ENCODE results near the gene RNF135. TPM values are rescaled to one million over a fixed set of nuclear protein-coding genes. Genes with fewer than 3 reads are reported as not detected.
"Not testable (repeated sequence)": the region's sequence is repeated elsewhere in the genome, so short reads cannot be mapped to it uniquely, and the experiment has no call there.

The RNF135 gene
- total and polyA plus RNA-seq, 2 of the 4 experiments (the other 2 are of a cell fraction) = 5.9 to 9.0 TPM

DNA sequence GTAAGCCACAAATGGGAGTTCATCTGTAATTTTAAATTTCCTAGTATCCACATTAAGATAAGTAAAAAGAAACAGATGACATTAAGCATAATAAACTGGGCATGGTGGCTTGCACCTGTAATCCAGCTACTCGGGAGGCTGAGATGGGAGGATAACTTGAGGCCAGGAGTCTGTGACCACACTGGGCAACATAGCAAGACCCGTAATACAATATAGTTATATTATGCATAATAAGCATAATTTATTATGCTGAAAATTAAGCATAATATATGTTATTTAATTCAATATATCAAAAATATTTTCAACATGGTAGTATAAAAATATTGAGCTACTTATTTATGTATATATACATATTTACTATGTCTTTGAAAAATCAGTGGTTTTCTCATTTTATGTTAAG, 48.2 kb downstream of the RNF135 start:
- Histone ChIP-seq H2AFZ (replicated peaks; ENCODE audit: low read length, poor library complexity) (no peak overlapping the region), H2BK5ac (ENCODE audit: low read depth, low read length, poor library complexity, severe bottlenecking) (no peak overlapping the region), H3K18ac (ENCODE audit: low read depth, low read length) (no peak overlapping the region), H3K4me3 (ENCODE audit: insufficient read depth, low read depth, low read length) (no peak overlapping the region), H3K4ac (ENCODE audit: low read depth, low read length) (no peak overlapping the region), H3K79me1 (ENCODE audit: low read depth in 1 of 2, low read length in 2 of 2) (peaks cover 2 to 6% of the 10 kb centered on the region in 2 experiments; a peak in 2 of 4 replicates), H4K8ac (ENCODE audit: low read depth in 2 of 2, low read length in 2 of 2) (no peak overlapping the region), H3K9me3 (ENCODE audit: control insufficient read depth, insufficient read depth, low read length) (no peaks in the 10 kb centered on the region), H3K56ac (ENCODE audit: extremely low read depth, insufficient read depth, low read length) (no peak overlapping the region), H2BK20ac (ENCODE audit: low read depth, low read length) (no peak overlapping the region), H4K5ac (ENCODE audit: low read depth, low read length) (no peak overlapping the region), H4K91ac (ENCODE audit: insufficient read depth, low read depth, low read length) (no peak overlapping the region), H3K36me3 (ENCODE audit: control insufficient read depth, insufficient read depth, low read length) (no peaks in the 10 kb centered on the region), H4K20me1 (ENCODE audit: insufficient read depth, low read length) (no peaks in the 10 kb centered on the region; the same call in 1 of the 2 replicates), H3K4me1 (ENCODE audit: control insufficient read depth, insufficient read depth, low read length) (no peaks in the 10 kb centered on the region), H3K9me1 (ENCODE audit: insufficient read depth, low read length) (peaks cover 4% of the 10 kb centered on the region; the same call in 1 of the 2 replicates), H3K27me3 (ENCODE audit: control insufficient read depth, insufficient read depth, low read length) (no peaks in the 10 kb centered on the region), H3K4me2 (ENCODE audit: low read depth, low read length) (no peak overlapping the region), H3K14ac (replicated peaks; ENCODE audit: low read depth, low read length) (no peak overlapping the region), H3K27ac (ENCODE audit: insufficient read depth, low read length) (no peak overlapping the region), H2BK120ac (ENCODE audit: low read depth, low read length) (no peak overlapping the region), H2BK15ac (ENCODE audit: low read depth, low read length) (no peak overlapping the region), H2AK9ac (replicated peaks; ENCODE audit: low read depth, low read length, poor library complexity) (no peak overlapping the region), H3K23ac (ENCODE audit: low read depth, low read length) (no peak overlapping the region), H3K9ac (ENCODE audit: low read depth, low read length) (no peak overlapping the region), H2AK5ac (ENCODE audit: low read depth, low read length) (no peak overlapping the region)
- peak; percentile 32; the same call in 1 of the 2 replicates for TF ChIP-seq MAFK (IDR thresholded peaks at IDR 0.05; ENCODE audit: low read depth, low read length)
- TF ChIP-seq NFE2L2 (IDR thresholded peaks at IDR 0.05; ENCODE audit: low read depth, low read length) = no peak
- ATAC-seq (ENCODE audit: low read depth) (no peak), DNase-seq (no peak)
- BruUV-seq (replicated peaks) = no TSS peak
- WGBS, 2 experiments (ENCODE audit: extremely low coverage in 2 of 2, insufficient read length in 1 of 2) = no CpG with 5 or more reads among the region's 2 CpGs
- ChIA-PET POLR2A (ENCODE audit: unreplicated experiment) (no interaction called here), CTCF (no interaction called here)
- in situ Hi-C loops (cut with MboI; ENCODE audit: low sequenced_read_pairs) = no loop called here
- intact Hi-C loops (cut with micrococcal nuclease) = no loop called here
- dilution Hi-C loops (cut with HindIII; ENCODE audit: low sequenced_read_pairs, unreplicated experiment) = no loop called here

DNA sequence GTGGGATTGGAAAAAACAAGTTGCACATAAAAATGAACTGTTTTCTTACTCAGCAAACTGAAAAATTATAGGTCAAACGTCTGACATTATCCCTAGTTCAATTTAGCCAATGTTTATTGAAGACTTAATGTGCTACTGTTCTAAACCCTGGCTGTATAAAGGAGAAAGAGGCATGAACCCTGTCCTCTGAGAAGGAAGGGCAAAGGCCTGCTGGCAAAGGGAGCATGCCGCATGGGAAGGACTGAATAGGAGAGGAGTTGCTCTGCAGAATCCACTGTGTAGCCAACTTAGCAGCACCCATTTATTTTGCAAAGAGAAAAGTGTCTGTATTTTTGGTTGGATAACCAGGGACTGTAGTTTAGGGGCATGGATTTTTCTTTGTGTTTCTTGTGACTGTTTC, 52.3 kb downstream of the RNF135 start:
- H3K27ac ChIP-seq (ENCODE audit: insufficient read depth, low read length); H2BK120ac ChIP-seq (ENCODE audit: low read depth, low read length); POLR2A ChIA-PET (ENCODE audit: unreplicated experiment); H4K20me1 ChIP-seq (ENCODE audit: insufficient read depth, low read length); H2BK20ac ChIP-seq (ENCODE audit: low read depth, low read length); H4K8ac ChIP-seq (ENCODE audit: low read depth in 2 of 2, low read length in 2 of 2); CTCF ChIA-PET; H2BK5ac ChIP-seq (ENCODE audit: low read depth, low read length, poor library complexity, severe bottlenecking); H3K27me3 ChIP-seq (ENCODE audit: control insufficient read depth, insufficient read depth, low read length); H3K23ac ChIP-seq (ENCODE audit: low read depth, low read length); H4K5ac ChIP-seq (ENCODE audit: low read depth, low read length); DNase-seq; H3K36me3 ChIP-seq (ENCODE audit: control insufficient read depth, insufficient read depth, low read length); H3K4me2 ChIP-seq (ENCODE audit: low read depth, low read length); ATAC-seq (ENCODE audit: low read depth); H3K79me1 ChIP-seq (ENCODE audit: low read depth in 1 of 2, low read length in 2 of 2); H3K9me1 ChIP-seq (ENCODE audit: insufficient read depth, low read length); dilution Hi-C loops (cut with HindIII; ENCODE audit: low sequenced_read_pairs, unreplicated experiment); intact Hi-C loops (cut with micrococcal nuclease); H3K4me1 ChIP-seq (ENCODE audit: control insufficient read depth, insufficient read depth, low read length); BruUV-seq (replicated peaks); in situ Hi-C loops (cut with MboI; ENCODE audit: low sequenced_read_pairs); H3K4ac ChIP-seq (ENCODE audit: low read depth, low read length); H3K9ac ChIP-seq (ENCODE audit: low read depth, low read length); H2BK15ac ChIP-seq (ENCODE audit: low read depth, low read length); H3K14ac ChIP-seq (replicated peaks; ENCODE audit: low read depth, low read length); H3K9me3 ChIP-seq (ENCODE audit: control insufficient read depth, insufficient read depth, low read length); H3K4me3 ChIP-seq (ENCODE audit: insufficient read depth, low read depth, low read length); H3K56ac ChIP-seq (ENCODE audit: extremely low read depth, insufficient read depth, low read length); H2AK9ac ChIP-seq (replicated peaks; ENCODE audit: low read depth, low read length, poor library complexity); H2AFZ ChIP-seq (replicated peaks; ENCODE audit: low read length, poor library complexity); H2AK5ac ChIP-seq (ENCODE audit: low read depth, low read length); H3K18ac ChIP-seq (ENCODE audit: low read depth, low read length); H4K91ac ChIP-seq (ENCODE audit: insufficient read depth, low read depth, low read length): not testable (repeated sequence)
- WGBS, 2 experiments (ENCODE audit: extremely low coverage in 2 of 2, insufficient read length in 1 of 2) = no CpG with 5 or more reads among the region's 2 CpGs

All from IMR-90 (cell line).